Subcutaneous abdominal adipose tissue (tissue), 5 donors: ENCODE data around the gene FAM153A.
"Not testable (repeated sequence)": the region's sequence is repeated elsewhere in the genome, so short reads cannot be mapped to it uniquely, and the experiment has no call there.

Experiments
- H3K27ac ChIP-seq: one replicate; pipeline ENCODE4 v1.7.0; 2013; ENCODE audit warnings: low read depth, mild to moderate bottlenecking, inconsistent platforms, low read length, moderate library complexity
- H3K27me3 ChIP-seq, 5 donors: one replicate each; pipeline ENCODE4 v1.7.0; 2013; ENCODE audit warnings: low read length in 5 of 5, inconsistent platforms in 1 of 5; ENCODE audit not compliant: control insufficient read depth in 5 of 5, insufficient read depth in 4 of 5
- H3K36me3 ChIP-seq, 5 donors: one replicate each; pipeline ENCODE4 v1.7.0; 2013; ENCODE audit warnings: low read length in 5 of 5; ENCODE audit not compliant: control insufficient read depth in 5 of 5, insufficient read depth in 5 of 5
- H3K4me1 ChIP-seq, 5 donors: one replicate each; pipeline ENCODE4 v1.7.0; 2013; ENCODE audit warnings: low read length in 5 of 5, mild to moderate bottlenecking in 3 of 5, moderate library complexity in 1 of 5; ENCODE audit not compliant: control insufficient read depth in 5 of 5, insufficient read depth in 5 of 5
- H3K4me3 ChIP-seq, 5 donors: one replicate each; pipeline ENCODE4 v1.7.0; 2013; ENCODE audit warnings: low read length in 5 of 5, low read depth in 1 of 5
- H3K9ac ChIP-seq, 5 donors: one replicate each; pipeline ENCODE4 v1.7.0; 2013; ENCODE audit warnings: low read length in 5 of 5, mild to moderate bottlenecking in 4 of 5, moderate library complexity in 3 of 5
- H3K9me3 ChIP-seq, 5 donors: one replicate each; pipeline ENCODE4 v1.7.0; 2013; ENCODE audit warnings: low read length in 5 of 5; ENCODE audit not compliant: control insufficient read depth in 5 of 5
- donor health status: healthy.
- donor health status: healthy.
- donor health status: healthy.
- donor health status: healthy.
- donor health status: healthy.

FAM153A gene

GRCh38 chr5:177724858-177725257 lies 57.8 kb downstream of the FAM153A start:
- not testable (repeated sequence) for H3K27me3 ChIP-seq, H3K27ac ChIP-seq, H3K4me3 ChIP-seq, H3K9ac ChIP-seq, H3K9me3 ChIP-seq, H3K36me3 ChIP-seq, H3K4me1 ChIP-seq

GRCh38 chr5:177723831-177724485 lies 58.7 kb downstream of the FAM153A start:
- not testable (repeated sequence) for H3K27ac ChIP-seq, H3K36me3 ChIP-seq, H3K4me3 ChIP-seq, H3K27me3 ChIP-seq, H3K9me3 ChIP-seq, H3K9ac ChIP-seq, H3K4me1 ChIP-seq

GRCh38 chr5:177722829-177723228 lies 59.9 kb downstream of the FAM153A start:
- H3K36me3 ChIP-seq, H3K4me1 ChIP-seq, H3K4me3 ChIP-seq, H3K27me3 ChIP-seq, H3K9me3 ChIP-seq, H3K27ac ChIP-seq, H3K9ac ChIP-seq: not testable (repeated sequence)

GRCh38 chr5:177719989-177720388 lies 62.7 kb downstream of the FAM153A start:
- not testable (repeated sequence) for H3K4me3 ChIP-seq, H3K4me1 ChIP-seq, H3K9ac ChIP-seq, H3K9me3 ChIP-seq, H3K27ac ChIP-seq, H3K27me3 ChIP-seq, H3K36me3 ChIP-seq

GRCh38 chr5:177715423-177715822 lies 67.3 kb downstream of the FAM153A start:
- H3K36me3 ChIP-seq, H3K4me1 ChIP-seq, H3K27ac ChIP-seq, H3K4me3 ChIP-seq, H3K27me3 ChIP-seq, H3K9me3 ChIP-seq, H3K9ac ChIP-seq: not testable (repeated sequence)

- not testable (repeated sequence) for H3K4me1 ChIP-seq, H3K9ac ChIP-seq, H3K4me3 ChIP-seq, H3K9me3 ChIP-seq, H3K27me3 ChIP-seq, H3K36me3 ChIP-seq, H3K27ac ChIP-seq
Measured at GRCh38 chr5:177696100-177696499, 86.6 kb downstream of the FAM153A start.

- not testable (repeated sequence) for H3K4me1 ChIP-seq, H3K4me3 ChIP-seq, H3K9me3 ChIP-seq, H3K27ac ChIP-seq, H3K9ac ChIP-seq, H3K36me3 ChIP-seq, H3K27me3 ChIP-seq
Measured at GRCh38 chr5:177695356-177695930, 87.3 kb downstream of the FAM153A start.

- not testable (repeated sequence) for H3K36me3 ChIP-seq, H3K4me3 ChIP-seq, H3K27me3 ChIP-seq, H3K27ac ChIP-seq, H3K9me3 ChIP-seq, H3K9ac ChIP-seq, H3K4me1 ChIP-seq
Measured at GRCh38 chr5:177694518-177694835, 88.2 kb downstream of the FAM153A start.

- H3K4me1 ChIP-seq, H3K36me3 ChIP-seq, H3K4me3 ChIP-seq, H3K27ac ChIP-seq, H3K9me3 ChIP-seq, H3K27me3 ChIP-seq, H3K9ac ChIP-seq: not testable (repeated sequence)
Measured at GRCh38 chr5:177693671-177694517, 88.8 kb downstream of the FAM153A start.

GRCh38 chr5:177692969-177693368 lies 89.7 kb downstream of the FAM153A start:
- H3K27me3 ChIP-seq, H3K4me1 ChIP-seq, H3K4me3 ChIP-seq, H3K27ac ChIP-seq, H3K9ac ChIP-seq, H3K36me3 ChIP-seq, H3K9me3 ChIP-seq: not testable (repeated sequence)
